HG03442 (cell line): ENCODE measurements around the gene ITGB5.
"Not testable (repeated sequence)": the region's sequence is repeated elsewhere in the genome, so short reads cannot be mapped to it uniquely, and the experiment has no call there.

Experiments
- ATAC-seq: cut with Tn5 transposase; IDR thresholded peaks from one replicate; pipeline ENCODE4 v1.9.1; 2021; ENCODE audit warnings: mild to moderate bottlenecking, moderate library complexity; ENCODE audit not compliant: unreplicated experiment

ITGB5 gene

DNA sequence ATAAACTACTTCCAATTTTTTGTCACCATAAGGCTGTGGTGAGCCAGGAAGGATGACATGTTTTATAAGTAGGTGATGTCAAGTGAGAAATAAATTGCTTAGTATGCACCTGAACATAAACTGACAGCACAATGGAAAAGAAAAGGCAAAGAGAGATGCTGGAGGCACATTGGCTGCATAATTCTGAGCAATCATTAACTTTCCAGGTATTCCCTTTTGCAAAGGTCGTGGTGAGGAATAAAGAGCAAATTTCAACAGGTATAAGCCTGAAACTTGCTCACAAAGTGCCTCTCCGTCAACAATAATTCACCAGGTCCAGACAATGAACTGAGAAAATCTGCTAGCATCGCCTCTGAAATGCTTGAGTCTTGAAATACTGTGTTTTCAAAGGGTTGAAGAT lies 48.2 kb downstream of the ITGB5 start:
- no peak for ATAC-seq

DNA sequence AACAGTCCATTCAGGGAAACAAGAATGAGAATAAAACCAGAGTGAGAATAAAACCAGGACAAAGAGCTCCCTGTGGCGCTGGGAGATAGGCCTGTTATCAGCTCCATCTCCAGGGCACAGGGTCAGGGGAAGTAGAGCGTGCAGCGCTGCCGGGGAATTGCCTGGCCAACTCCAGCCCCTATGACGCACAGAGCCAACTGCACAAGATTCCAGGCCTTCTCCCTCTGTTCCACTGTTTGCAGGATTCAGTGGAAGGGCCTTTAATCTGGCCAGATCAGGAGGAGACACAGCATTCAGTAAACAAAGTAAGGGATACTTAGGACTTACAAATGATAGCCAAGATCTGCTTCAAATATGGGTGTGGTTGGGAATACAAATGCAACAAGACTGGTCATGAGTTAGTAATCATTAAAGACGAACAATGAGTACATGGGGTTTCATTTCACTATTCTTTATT lies 49.4 kb downstream of the ITGB5 start:
- no peak for ATAC-seq

DNA sequence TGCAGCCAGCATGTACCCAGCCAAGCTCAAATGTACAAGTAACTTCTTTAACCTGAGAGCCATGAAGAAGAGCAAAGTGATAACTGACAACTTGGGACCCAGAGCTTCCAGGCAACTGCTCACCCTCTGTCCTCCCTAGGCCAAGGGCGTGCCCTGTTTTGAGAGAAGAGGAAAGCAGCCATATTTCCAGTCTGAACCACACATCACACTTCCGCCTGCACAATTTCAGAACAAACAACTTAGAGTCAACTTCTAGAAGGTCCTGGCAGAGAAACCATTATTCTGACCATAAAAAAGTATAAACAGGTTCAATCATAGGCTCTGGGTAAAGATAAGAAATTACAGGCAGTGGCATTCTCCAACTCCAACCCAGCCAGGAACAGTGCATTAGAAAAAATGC lies 50.1 kb downstream of the ITGB5 start:
- ATAC-seq = no peak

DNA sequence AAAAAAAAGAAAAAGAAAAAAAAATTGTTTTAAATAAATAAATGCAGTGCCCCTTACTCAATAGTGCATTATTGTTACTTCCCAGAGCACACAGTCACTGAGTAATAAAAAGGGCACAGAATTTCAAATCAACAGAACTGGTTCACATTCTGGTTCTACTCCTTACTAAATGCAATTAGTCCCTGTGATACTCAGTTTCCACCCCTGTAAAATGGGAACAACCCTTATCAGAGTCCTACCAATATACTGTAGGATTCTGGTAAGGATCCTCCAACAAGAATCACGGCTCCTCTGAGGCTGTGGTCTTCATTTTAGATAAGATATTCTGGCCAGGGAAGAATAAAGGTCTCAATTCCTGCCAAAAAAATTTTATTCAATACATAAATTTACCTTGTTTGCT lies 50.7 kb downstream of the ITGB5 start:
- ATAC-seq = no peak

DNA sequence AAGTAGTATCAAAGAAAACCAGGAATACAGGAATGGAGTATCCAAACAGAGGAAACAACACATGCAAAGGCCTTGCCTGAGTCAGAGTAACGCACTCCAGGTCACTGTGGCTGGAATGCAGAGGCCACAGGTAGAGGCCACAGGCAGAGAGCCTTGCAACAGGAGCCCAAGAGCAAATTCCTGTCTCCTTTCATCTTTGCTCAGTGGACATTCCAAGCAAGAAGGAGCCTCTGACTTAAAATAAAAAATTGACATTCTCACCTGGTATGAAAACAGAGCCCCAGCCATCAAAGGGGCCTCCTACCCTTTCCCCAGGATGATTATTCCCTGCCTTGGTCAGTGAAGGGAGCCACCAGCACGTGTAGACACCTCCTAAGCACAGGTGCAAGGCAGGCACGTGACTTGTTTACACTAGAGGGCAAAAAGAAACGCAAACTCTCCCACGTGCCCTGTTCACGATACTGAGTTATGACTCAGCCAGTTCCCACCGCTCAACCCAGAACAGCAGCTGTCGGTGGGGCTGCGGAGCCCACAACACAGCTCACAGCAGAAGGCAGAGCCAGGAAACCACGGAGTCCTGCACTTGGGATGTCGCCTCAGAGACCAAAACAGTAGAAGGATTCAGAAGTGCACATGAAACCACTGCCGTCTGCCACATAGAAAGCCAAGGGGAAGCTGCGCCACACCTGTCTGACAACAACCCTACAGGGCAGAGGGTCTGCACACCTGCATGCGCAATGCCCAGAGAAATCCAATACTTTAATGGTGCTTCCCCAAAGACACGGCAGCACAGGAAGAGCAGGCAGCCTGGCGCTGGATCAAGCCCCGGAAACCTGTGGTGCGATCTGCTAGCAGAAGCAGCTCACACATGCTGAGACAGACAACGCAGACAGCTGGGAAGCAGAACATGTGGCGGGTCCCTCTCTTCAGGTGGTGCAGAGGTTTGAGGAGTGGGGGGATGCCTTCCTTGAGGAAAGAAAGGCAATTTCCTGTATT lies 52.1 kb downstream of the ITGB5 start:
- ATAC-seq = peak; percentile 92

DNA sequence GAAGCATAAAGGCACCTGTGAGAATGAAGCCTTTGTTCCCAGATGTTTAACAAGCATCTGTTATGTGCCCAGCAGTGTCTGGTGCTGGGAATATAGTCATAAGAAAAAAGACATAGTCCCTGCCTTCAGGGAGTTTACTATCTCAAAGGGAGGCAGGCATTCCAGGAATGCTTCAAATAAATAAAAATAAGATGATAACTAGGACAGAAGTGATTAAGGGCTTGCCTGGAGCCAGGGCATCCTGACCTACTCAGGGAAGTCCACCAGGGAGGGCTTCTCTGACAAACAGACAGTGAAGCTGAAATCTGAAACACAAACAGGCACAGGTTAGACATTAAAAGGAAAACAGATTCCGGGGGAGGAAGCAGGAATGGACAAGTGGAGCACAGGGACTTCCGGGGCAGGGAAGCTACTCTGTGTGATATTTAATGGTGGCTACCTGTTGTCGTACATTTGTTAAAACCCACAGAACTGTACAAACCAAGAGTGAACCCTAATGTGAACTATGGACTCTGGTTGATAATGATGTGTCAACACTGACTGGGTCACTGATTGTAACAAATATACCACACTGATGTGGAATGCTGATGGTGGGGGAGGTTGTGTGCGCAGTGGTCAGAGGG lies 53.3 kb downstream of the ITGB5 start:
- no peak for ATAC-seq

DNA sequence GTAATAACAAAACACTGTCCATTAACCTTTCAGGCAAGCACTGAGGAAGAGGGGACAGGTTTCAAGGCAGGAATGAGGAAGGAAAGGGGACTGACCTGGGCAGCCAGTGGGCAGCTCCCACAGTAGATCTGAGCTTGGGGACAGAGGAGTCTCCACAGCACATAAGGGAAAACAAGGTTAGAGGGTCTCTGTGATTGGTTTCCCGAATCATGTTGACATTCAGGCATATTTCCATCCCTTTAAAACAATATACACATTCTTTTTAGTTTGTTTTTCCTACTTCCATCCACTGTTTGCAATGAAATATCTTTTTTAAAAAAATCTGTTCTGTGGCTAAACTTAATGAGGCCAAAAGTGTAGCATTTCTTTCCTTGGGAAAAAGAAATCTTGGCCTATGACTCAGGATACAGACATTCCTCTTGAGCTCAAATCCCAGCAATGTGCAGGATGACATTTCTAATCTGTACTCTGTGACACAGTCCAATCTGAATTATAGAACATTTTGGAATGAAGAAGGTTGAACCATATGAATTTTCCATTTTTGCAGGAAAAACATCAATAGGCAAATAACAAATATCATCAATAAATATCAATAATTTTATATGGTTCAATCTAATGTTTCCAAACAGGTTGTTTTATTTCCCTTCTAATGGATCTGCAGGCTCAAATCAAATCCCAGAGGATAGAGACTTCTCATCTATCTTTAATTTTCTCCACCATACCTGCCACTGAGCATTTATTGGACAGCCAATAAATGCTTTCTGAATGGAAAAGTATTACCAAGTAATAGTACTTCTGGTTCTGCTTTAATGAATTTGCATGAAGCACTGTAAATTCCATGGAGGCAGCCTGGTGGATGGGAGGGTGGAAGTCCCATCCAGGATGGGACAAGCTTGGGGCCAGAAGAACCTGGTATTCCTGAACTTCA lies 54.1 kb downstream of the ITGB5 start:
- no peak for ATAC-seq

DNA sequence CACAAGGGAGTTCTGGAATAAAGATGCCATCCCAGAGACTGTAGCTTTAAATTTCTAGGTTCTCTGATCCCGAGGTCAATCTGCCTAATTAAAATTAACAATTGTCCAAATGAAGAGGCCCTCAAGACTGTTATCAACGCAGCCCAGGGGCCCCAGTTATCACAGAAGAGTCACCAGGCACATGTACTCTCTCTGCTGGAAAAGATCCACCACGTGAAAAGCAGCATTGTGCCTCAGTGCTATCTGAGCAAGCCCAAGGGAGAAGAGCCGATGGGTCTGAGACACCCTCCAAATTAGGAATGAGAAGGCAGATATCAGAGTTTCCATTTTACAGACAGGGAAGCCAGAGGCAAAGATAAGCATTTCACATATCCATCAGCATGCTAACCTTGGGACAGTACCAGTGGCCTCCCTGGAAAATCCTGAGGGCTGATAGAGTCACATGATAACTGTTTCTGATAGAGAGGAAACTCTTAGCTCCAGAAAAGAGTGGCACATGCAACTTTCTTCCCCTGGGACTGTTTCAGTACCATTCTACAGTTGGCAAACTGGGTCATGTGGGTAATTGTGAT lies 55.5 kb downstream of the ITGB5 start:
- no peak for ATAC-seq

DNA sequence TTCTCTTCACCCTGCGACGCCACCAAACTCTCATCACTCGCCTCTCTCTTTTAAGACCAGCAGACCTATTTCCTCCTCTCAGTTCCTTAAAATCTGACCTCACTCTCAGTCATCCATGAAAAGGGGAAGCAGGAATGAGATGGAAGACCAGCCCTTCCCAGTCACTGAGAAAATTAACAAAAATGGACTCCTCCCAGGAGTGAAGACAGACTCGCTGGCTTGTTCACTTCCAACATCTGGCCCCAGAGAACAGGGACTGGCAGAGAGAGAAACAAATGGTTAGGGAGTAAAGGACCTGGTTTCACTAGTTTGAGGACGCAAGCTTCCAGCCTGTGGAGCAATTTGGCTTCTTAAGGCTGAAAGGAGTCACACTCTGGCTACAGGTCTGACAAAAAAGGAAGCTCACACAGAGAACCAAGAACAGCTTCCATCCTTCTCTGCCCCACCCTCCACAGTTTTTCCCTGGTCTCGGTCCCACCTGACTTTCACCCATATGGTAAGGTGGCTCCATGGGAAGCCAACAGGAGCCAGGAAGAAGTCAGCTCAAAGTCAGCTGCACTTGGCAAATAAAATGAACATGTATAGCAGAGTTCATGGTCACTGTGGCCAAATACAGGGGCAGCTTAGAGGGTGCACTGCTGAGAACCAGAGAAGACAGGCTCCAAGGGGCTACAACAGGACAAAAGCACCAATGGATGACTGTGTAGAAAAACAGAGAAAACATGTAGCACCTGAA lies 57.2 kb downstream of the ITGB5 start:
- ATAC-seq = no peak

DNA sequence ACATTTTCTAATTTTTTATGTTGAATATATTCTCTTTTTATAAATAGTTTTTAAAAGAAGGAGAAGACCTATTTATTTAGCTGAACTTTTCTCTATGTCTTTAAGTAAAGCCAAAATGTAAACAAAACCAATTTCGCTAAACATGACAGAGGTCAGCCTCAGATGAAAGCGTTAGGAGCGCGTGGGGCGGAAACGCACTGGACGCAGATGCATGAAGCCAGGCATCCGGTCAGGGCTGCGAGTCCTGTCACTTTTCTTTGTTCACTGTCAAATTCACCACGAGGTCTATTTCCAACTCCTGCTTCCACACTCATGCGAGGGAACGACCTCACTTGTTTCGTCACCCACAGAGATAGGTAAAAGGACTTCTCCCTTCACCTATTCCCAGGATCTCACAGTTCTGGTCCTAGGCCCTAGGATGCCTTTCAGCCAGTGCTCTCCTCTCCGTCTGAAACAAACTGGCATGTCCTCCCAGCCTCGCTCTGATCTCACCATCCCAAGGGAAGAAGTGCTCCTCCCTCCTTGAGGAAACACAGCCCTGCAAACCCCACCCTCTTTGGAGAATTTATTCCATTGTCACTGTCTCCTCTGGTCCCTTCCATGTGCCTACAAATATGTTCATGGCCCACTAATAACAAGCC lies 57.9 kb downstream of the ITGB5 start:
- no peak for ATAC-seq

DNA sequence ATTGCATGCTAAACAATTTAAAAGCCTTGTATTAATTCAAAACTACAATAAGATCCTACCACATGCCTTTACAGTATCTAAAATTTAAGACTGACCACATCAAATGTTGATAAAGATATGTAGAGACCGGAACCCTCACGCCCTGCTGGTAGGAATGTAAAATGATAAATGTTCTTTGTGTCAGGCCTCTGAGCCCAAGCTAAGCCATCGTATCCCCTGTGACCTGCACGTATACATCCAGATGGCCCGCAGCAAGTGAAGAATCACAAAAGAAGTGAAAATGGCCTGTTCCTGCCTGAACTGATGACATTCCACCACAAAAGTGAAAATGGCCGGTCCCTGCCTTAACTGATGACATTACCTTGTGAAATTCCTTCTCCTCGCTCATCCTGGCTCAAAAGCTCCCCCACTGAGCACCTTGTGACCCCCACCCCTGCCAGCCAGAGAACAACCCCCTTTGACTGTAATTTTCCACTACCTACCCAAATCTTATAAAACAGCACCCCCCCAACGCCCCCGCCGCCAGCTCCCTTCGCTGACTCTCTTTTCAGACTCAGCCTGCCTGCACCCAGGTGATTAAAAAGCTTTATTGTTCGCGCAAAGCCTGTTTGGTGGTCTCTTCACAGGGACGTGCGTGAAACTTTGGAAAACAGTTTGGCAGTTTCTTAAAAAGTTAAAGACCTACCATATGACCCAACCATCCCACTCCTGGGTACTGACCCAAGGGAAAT lies 59.5 kb downstream of the ITGB5 start:
- ATAC-seq = not testable (repeated sequence)

DNA sequence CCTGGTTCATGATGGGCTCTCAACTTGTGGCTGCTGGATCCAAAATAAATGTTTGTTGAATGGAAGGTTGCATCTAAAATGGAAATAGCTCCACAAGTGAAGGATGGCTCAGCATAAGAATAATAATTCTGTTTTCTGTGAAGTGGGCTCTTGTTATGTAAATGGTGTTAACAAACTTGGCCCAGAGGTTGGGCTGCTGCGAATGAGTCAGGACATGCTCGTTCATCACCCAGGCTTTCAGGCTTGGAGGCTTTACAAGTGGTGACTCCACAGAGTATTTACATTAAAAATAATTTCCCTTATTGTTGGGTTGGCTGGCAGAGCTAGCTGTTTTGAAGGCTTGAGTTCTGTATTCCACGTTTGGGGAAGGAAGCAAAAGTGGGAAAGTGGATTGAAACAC lies 60.5 kb downstream of the ITGB5 start:
- no peak for ATAC-seq

DNA sequence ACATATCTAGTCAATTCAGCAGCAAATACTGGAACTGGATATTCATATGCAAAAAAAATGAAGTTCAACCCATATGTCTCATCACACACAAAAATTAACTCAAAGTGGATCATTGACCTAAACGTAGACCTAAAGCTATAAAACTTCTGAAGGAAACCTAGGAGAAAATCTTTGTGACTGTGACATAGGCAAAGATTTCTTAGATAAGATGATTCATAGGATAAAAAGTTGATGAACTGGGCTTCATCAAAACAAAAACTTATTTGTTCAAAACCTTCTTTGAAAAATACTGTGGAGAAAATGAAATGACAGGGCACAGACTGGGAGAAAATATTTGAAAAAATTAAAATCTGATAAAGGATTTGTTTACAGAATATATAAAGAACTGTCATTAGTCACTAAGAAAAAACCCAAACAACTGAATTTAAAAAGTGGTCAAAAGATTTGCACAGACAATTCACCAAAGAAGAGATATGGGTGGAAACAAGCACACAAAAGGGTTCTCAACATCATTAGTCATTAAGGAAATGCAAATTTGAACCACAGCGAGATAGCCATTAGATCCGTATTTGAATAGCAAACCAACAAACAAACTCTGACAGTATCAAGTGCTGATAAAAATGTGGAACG lies 62.8 kb downstream of the ITGB5 start:
- no peak for ATAC-seq

DNA sequence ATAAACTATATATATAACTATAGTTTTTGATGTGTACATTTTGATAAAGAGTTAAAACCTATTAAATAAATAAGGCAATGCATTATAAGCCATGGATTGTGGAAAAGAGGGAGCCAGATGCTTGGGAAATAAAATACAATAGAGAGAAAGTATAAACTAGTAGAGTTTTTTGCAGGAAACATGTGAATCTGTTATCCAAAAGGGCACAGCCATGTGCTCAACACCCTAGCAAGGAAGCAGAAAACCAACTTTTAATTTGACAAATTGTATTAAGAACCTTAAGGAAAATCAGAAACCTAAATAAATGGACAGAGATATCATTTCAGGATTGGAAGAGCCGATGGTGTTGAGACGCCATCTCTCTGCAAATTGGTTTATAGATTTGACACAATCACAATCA lies 63.5 kb downstream of the ITGB5 start:
- ATAC-seq = no peak

DNA sequence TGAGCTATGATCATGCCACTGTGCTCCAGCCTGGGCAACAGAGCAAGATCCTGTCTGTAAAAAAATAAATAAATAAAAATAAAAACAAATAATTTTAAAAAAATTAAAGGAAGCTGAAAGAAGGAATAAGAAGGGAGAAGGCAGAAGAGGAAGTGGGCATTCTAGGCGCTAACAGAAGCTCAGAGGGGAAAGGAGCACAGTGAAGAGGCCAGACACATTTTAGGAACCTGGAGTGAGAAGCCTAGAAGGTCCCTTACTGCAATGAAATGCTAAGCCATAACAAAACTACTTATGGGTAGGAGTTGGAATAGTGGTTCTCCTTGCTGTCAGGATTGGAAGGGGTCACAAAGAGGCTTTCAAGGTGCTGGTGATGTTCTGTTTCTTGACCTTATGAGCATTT lies 64.0 kb downstream of the ITGB5 start:
- no peak for ATAC-seq

DNA sequence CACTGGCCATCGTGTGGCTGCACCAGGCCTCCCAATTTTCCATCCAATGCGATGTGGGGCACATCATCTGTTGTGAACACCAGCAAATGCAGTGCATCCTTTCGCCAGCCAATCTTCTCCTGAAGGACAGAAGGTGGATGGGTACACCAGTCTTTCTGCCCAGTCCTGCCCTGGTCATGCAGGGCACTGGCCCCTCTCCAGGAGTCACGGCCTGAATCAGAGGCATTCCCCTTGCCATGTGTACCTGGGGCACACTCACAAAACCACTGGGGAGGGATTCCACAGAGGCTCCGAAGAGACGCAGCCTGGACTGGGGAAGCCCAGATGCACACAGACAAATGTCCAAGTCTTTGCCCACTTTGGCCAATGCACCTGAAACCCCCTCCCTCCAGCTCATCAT lies 65.8 kb downstream of the ITGB5 start:
- no peak for ATAC-seq

DNA sequence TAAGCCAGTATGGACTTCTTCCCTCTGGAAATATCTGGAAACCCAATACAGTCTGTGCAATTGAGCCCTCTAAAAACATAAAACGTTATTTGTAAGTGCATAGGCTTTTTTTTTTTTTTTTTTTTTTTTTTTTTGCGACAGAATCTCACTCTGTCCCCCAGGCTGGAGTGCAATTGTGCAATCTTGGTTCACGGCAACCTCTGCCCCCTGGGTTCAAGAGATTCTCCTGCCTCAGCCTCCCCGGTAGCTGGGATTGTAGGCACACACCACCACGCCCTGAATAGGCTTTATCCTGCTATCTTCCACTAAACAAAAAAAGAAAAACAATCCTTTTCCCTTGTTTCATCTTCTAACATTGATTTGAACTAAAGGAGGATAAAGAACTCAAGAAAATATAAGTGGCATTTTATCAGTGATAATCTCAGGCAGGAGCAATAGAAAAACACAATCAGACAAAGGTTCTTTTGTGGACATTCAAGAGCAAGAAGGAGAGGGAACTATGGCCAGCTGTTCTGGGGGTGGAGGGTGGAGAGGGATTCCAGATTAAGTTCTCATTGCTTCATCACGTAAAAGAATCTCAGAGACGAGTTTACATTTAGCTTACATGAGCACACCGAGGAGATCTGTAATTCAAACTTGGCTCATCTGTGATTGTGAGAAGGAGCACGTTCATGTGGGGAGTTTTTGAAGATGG lies 68.6 kb downstream of the ITGB5 start:
- no peak for ATAC-seq

DNA sequence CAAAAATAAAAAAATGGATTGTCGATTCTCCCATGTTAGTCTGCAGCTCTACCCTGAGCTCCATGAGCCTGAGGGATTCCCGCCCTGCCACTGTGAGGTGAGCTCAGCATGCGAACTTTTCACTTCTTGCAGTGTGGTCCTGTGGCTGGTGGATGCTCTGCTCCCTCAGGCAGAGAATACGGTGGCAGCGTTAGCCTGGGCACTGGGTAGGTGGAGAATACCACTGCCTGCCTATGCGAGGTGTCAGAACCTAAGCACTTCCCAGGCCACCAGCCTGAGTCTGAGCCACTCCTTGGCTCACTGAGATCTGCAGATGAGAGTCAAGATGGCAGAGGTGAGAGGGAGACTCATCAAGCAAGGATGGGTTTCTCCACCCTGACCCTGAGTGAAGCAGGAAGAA lies 70.1 kb downstream of the ITGB5 start:
- no peak for ATAC-seq
